Retinal pigment epithelial cell (primary cell): ENCODE results near the gene CRKL.
A peak's percentile ranks its signal among the peaks of the same experiment; 100 is the strongest.

ENCODE experiments used
- DNase-seq: peaks from one replicate; pipeline ENCODE4 v3.0.0-alpha.2; 2010; ENCODE audit warnings: low read depth
- H3K4me3 ChIP-seq: 2 replicates; pipeline ENCODE4 v1.5.1; 2011; ENCODE audit warnings: mild to moderate bottlenecking, low read length, control low read depth, moderate library complexity
- TF ChIP-seq, protein P1 (sequence below): conservative IDR thresholded peaks from 2 replicates; pipeline ENCODE4 v1.5.1; 2011; ENCODE audit warnings: low read depth, low read length, control low read depth, inconsistent platforms

CRKL gene

DNA sequence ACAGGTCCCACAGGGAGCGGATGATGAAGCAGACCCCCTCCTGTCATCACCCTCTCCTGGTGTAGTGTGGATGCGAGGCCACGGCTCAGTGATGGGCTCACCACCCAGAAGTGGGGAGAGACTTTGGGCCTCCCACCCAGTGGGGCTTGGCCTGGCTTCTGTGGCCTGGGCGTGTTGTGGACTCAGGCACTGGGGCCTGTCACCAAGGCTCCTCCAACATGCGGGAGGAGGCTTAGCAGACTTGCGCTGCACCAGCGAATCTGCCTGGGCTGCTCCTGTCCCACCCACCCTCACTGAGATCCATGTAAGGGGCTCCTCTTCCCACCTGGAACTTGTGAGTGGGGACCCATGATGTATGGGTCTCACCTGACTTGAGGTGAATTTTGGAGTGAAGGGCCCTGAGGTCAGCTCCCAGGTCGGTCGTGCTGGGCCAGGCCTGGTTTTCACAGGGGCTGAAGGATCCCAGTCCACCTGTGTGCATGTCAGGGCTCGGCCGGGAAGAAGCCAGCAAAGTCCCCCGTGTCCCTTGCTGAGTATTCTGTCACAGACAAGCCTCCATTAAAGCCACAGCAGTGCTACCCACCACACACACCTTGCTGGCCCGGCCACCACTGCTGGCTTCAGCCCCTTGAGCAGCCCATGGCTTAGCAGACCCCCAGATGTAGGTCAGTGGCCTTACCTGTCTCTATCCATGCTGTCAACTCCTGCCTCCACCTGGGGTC, 80.5 kb downstream of the CRKL start:
- DNase-seq: no peak
- no peak overlapping the region for H3K4me3 ChIP-seq
- TF ChIP-seq, protein P1, sequence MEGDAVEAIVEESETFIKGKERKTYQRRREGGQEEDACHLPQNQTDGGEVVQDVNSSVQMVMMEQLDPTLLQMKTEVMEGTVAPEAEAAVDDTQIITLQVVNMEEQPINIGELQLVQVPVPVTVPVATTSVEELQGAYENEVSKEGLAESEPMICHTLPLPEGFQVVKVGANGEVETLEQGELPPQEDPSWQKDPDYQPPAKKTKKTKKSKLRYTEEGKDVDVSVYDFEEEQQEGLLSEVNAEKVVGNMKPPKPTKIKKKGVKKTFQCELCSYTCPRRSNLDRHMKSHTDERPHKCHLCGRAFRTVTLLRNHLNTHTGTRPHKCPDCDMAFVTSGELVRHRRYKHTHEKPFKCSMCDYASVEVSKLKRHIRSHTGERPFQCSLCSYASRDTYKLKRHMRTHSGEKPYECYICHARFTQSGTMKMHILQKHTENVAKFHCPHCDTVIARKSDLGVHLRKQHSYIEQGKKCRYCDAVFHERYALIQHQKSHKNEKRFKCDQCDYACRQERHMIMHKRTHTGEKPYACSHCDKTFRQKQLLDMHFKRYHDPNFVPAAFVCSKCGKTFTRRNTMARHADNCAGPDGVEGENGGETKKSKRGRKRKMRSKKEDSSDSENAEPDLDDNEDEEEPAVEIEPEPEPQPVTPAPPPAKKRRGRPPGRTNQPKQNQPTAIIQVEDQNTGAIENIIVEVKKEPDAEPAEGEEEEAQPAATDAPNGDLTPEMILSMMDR: no peak

DNA sequence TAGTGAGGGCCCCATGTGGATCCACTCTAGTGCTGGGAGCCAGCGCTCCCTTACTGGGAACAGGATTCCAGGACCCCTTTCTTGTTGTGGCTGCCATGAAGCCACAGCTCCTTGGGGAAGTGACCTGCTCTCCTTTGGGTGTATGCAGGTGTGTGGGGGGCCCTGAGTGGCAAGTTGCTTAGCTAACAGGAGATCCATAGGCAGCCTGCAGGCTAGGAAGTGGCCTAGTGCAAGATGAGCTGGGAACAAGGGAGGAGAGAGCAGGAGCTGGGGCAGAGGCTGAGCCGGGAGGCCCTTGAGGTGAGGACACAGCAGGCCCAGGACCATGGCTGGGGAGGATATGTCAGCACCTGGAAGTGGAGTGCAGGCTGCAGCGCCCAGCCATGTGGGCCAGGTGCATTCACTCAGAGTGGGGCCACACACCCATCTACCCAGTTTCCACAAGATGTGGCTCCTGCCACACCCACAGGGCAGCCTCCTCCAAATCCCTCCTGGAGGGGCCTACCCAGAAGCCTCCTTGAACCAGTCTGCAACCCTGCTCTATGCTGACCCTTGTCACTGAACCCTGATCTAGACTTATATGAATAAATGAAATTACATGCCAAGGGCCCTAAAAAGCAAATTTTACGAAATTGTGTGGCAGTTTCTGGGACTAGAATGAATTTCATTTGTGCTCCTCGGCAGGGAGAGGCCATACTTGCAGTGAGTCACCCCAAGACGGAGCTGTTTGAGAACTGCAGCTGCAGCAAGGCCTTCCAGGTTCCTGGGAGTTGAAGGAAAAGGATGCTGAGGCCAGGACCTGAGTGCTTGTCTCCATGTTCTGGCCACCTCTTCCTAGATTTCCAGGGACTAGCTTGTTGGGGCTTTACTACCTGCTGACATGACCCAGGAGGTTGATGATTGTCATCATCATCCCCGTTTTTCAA, 81.5 kb downstream of the CRKL start:
- TF ChIP-seq, protein P1: no peak
- DNase-seq: no peak
- no peak overlapping the region for H3K4me3 ChIP-seq

DNA sequence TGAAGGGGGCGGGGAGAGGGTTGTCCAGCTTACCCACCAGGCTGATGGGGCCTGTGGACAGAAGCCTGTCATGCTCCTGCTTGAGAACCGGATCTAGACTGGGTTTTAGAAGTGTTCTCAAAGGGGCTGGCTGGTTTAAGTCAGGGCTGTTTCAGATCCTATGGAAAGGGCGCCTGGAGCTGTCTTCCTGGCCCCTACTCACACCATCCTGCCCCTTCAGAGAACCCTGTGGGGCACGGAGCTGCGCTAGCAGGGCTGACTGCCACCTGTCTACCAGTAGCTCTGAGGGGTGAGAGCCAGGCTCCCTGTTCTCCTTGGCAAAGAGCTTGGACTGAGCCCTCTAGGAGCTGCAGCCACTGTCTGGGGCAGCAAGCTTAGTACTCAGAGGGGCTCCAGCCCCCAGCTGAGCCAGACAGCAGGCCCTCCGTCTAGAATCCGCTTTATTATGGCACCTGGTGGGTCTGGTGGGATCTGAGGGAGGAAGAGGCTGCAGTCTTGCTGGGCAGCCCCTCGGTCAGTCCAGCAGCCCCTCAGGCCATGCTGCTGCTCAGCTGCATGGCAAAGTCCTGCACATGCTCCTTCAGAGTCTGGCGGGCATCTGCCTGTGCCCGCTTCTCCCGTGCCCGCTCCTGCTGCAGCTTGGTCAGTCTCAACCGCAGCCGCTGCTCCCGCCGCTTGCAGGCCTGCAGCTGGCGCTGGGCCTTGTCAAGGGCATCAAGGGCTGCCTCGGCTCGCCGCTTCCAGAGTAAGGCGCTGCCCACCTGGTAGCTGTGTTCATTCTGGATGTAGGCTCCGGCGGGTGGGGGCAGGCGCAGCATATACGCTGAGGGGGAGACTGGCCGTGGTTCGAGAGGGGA, 82.4 kb downstream of the CRKL start:
- TF ChIP-seq, protein P1: no peak
- DNase-seq: no peak

DNA sequence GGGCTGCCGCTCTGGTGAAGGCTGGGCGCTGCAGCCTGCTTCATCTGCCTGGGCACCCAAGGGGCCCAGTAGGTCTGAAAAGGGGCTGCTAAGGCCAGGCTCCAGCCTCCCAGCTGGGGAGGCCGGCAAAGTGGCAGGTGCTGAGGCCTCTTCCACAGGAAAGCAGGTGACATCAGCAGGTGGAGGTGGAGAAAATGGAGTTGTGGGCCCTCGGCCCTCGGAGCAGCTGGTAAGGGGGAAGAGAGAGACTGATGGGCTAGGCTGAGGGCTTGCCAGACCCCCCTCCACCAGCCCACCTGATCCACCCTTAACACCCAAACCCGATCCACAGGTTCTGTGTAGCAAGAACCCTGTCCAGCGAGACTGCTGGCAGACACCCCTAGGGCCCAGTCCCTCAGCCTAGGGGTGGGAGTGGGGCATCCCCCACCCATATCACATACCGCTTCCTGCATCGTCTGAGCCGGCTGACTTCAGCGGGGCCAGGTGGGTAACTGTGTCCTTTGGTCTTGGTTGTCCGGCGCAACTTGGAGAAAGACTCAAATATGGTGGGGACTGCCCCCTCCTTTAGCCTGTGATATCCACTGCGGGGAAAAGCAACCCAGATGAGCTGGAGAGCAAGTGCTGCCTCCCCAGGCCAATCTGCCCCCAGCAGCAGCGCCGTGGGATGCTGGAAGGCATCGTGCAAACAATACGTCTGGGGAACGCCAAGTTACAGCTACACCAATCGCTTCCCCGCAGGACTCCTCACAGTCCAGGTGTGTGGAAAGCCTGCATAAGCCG, 83.2 kb downstream of the CRKL start:
- no peak for DNase-seq
- H3K4me3 ChIP-seq: peak overlapping the region; percentile 79
- TF ChIP-seq, protein P1: no peak

More for the DNA sequence above, 82.4 kb downstream of the CRKL start:
- H3K4me3 ChIP-seq: no peak overlapping the region

DNA sequence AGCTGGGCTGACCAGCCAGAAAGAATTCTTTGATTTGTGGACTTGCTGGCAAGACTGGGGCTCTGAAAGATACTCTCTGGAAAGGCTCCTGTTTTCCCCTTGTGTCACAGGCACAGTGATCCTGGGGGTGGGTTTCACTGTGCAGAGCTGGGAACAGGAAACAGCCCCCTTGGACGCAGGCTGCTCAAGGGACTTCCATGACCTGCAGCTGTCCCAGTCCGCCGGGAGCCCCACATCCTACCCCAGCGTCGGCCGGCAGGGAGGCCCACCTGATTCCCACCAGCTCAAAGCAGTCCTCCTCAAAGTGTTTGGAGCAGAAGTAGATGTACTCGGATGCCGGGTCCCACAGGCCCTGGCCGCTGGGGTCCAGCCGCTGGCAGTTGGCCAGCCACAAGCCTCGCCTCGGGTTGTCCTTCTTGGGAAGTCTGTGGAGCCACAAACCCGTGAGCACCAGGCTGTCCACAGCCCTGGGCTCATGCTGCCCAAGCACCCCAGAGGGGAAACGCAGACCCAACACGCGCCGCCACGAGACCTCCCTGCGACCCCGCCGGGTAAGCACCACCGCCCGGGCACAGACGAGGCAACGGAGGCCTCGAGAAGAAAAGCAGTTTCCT, 83.9 kb downstream of the CRKL start:
- peak overlapping the region; percentile 79 for H3K4me3 ChIP-seq
- TF ChIP-seq, protein P1: no peak
- DNase-seq: no peak
